HepG2 (cell line): ENCODE data around the gene PSMB8. TPM values are rescaled to one million over a fixed set of nuclear protein-coding genes. Genes with fewer than 3 reads are reported as not detected.

Experiments
- ATAC-seq: fragments of 200-7000 bp; cut with Tn5 transposase; 3 replicates; pipeline ENCODE4 v1.9.1; 2020; ENCODE audit warnings: mild to moderate bottlenecking, moderate library complexity
- BruUV-seq: library from RNA; stranded (reverse); fragments of 400-500 nt; replicated peaks from 2 replicates; lab custom pipeline; 2021; lab: Mats Ljungman, UMichigan
- CTCF ChIA-PET: fragments of 300-600 bp; formaldehyde crosslinking; extraction: SDS; loops from one replicate; lab custom pipeline; 2021; ENCODE audit warnings: low total read pairs, inconsistent platforms, low intra/inter-chr PET ratio; lab: Yijun Ruan, JAX
- POLR2A ChIA-PET: fragments of 350-600 bp; sonication (Branson Sonifier 250); formaldehyde crosslinking; loops from one replicate; lab custom pipeline; 2020; ENCODE audit warnings: antibody characterized with exemption, inconsistent platforms; lab: Yijun Ruan, JAX
- DNase-seq: peaks from one replicate; pipeline ENCODE4 v3.0.0-alpha.2; 2015; ENCODE audit warnings: low spot score
- FAIRE-seq: peaks from 3 replicates; lab custom pipeline; 2011; peaks lifted over from hg19 to GRCh38; lab: Jason Lieb, UNC
- H2AFZ ChIP-seq: one replicate; pipeline ENCODE4 v1.6.1; 2011; ENCODE audit warnings: low read length, inconsistent platforms
- H3K27ac ChIP-seq: fragments of 300-600 bp; 3 replicates; pipeline ENCODE4 v1.8.0; 2011; ENCODE audit warnings: mixed run types, mild to moderate bottlenecking, mixed read lengths, low read length, inconsistent platforms; ENCODE audit not compliant: insufficient read depth; ENCODE audit errors: extremely low read length
- H3K27me3 ChIP-seq, 2 experiments: fragments of 200-600 bp in 1 of 2; 2 replicates in 1 of 2; 3 replicates in 1 of 2; pipeline versions ENCODE4 v1.6.0 to v1.8.0; 2011; ENCODE audit warnings: low read length in 2 of 2, mild to moderate bottlenecking in 2 of 2, moderate library complexity in 2 of 2, inconsistent platforms in 1 of 2; ENCODE audit not compliant: insufficient read depth in 2 of 2, control insufficient read depth in 1 of 2
- H3K36me3 ChIP-seq, 2 experiments: fragments of 200-600 bp in 1 of 2; replicated peaks in 1 of 2; 2 replicates in 1 of 2; 3 replicates in 1 of 2; pipeline versions ENCODE4 v1.5.1 to v1.8.0; 2011; ENCODE audit warnings: low read length in 2 of 2, inconsistent platforms in 1 of 2; ENCODE audit not compliant: insufficient read depth in 2 of 2, control insufficient read depth in 1 of 2
- H3K4me1 ChIP-seq: 2 replicates; pipeline ENCODE4 v1.5.1; 2012; ENCODE audit warnings: low read length, inconsistent platforms; ENCODE audit not compliant: insufficient read depth
- H3K4me2 ChIP-seq: 2 replicates; pipeline ENCODE4 v1.6.0; 2011; ENCODE audit warnings: low read depth, low read length, inconsistent platforms
- H3K4me3 ChIP-seq, 3 experiments: fragments of 200-600 bp in 1 of 3; sonication (generic), shearing (Covaris generic) in 1 of 3; replicated peaks in 1 of 3; 2 replicates each; pipeline ENCODE4 v1.5.1; 2011 to 2016; ENCODE audit warnings: low read length in 3 of 3, inconsistent platforms in 2 of 3, low read depth in 2 of 3, mild to moderate bottlenecking in 2 of 3, control low read depth in 1 of 3, mixed read lengths in 1 of 3; ENCODE audit not compliant: insufficient read depth in 1 of 3
- H3K79me2 ChIP-seq: one replicate; pipeline ENCODE4 v1.6.1; 2011; ENCODE audit warnings: low read length, inconsistent platforms; ENCODE audit not compliant: insufficient read depth
- H3K9ac ChIP-seq: 2 replicates; pipeline ENCODE4 v1.6.0; 2011; ENCODE audit warnings: mild to moderate bottlenecking, low read depth, low read length, inconsistent platforms; ENCODE audit not compliant: insufficient read depth
- H3K9me3 ChIP-seq: 2 replicates; pipeline ENCODE4 v1.5.1; 2012; ENCODE audit warnings: mild to moderate bottlenecking, low read length
- H4K20me1 ChIP-seq: 2 replicates; pipeline ENCODE4 v1.6.0; 2011; ENCODE audit warnings: inconsistent platforms, mild to moderate bottlenecking, low read length, moderate library complexity; ENCODE audit not compliant: insufficient read depth
- AHR ChIP-seq: IDR thresholded peaks from 2 replicates; pipeline ENCODE4 v1.6.1; 2018; ENCODE audit warnings: missing genetic modification reagents, missing compliant biosample characterization
- ZFY ChIP-seq: sonication (generic); formaldehyde crosslinking; IDR thresholded peaks from 2 replicates; pipeline ENCODE4 v1.4.0; 2020; ENCODE audit warnings: missing genetic modification reagents
- ZNF7 ChIP-seq: IDR thresholded peaks from 2 replicates; pipeline ENCODE4 v1.6.1; 2016; ENCODE audit warnings: missing biosample characterization, missing genetic modification reagents
- WGBS: methylation state at CpG from one replicate; pipeline ENCODE4 v1.1.6; 2017; ENCODE audit warnings: low lambda C conversion rate; 5-methylcytosine and 5-hydroxymethylcytosine counted together
- in situ Hi-C: cut with HindIII; loops from 2 replicates; pipeline ENCODE4 v1.10.0; 2017; ENCODE audit warnings: low pct_unique_long_range_greater_than_20kb; ENCODE audit not compliant: extremely low pct_ligation_motif_present
- intact Hi-C: fragments of 100-400 bp; cut with micrococcal nuclease; formaldehyde crosslinking; loops from one replicate; pipeline ENCODE4 v1.10.0; 2022; ENCODE audit not compliant: unreplicated experiment
- polyA plus RNA-seq, 8 experiments: library from polyadenylated mRNA; depleted of rRNA in 3 of 8; stranded (reverse) in 7 of 8; unstranded in 1 of 8; fragments of >200 nt; fragmentation: Illumina TruSeq in 4 of 8; extraction: Trizol in 4 of 8; gene quantifications; 2 replicates each; pipeline versions ENCODE4 v1.2.1 to v1.2.3, GENCODE V29; 2011 to 2016; ENCODE audit warnings: low read depth in 4 of 8, missing spikeins in 1 of 8, mixed read lengths in 1 of 8; ENCODE audit not compliant: insufficient read depth in 1 of 8
- total RNA-seq, 5 experiments: library from RNA; depleted of rRNA; stranded (reverse); fragments of >200 nt; fragmentation: Illumina TruSeq; extraction: Trizol; gene quantifications; 2 replicates each; pipeline ENCODE4 v1.2.3, GENCODE V29; 2016; ENCODE audit warnings: low read depth in 1 of 5
- TF ChIP-seq, protein P1 (sequence below): sonication (generic); formaldehyde crosslinking; IDR thresholded peaks from 2 replicates; pipeline ENCODE4 v1.4.0; 2020; ENCODE audit warnings: missing genetic modification reagents, mild to moderate bottlenecking, borderline replicate concordance
- TF ChIP-seq, protein P2 (sequence below): sonication (generic); formaldehyde crosslinking; IDR thresholded peaks from 2 replicates; pipeline ENCODE4 v1.4.0; 2020; ENCODE audit warnings: missing genetic modification reagents, mild to moderate bottlenecking, borderline replicate concordance

PSMB8 gene
- total and polyA plus RNA-seq, 2 of the 13 experiments (the other 11 are each of a cell fraction or from before 2014, with no cell fraction given): 30.7 to 64.7 TPM

DNA sequence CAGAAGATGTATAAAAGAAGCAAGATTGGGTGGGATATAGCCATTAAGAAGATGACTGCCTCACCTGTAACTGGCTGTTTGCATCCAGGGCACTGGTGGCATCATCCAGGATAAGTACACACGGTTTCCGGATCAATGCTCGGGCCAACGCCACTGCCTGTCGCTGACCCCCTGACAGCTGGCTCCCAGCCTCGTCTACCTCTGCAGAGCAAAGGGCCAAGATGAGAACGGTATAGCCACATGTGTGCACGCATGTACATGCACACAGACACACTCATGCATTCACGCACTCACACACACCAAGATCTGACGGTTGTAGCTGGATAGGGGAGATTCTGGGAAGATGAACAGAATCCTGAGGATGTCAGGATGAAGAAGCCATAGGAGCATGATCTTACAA is 3.2 kb upstream of the PSMB8 start (continued):
- TF ChIP-seq, protein P1, sequence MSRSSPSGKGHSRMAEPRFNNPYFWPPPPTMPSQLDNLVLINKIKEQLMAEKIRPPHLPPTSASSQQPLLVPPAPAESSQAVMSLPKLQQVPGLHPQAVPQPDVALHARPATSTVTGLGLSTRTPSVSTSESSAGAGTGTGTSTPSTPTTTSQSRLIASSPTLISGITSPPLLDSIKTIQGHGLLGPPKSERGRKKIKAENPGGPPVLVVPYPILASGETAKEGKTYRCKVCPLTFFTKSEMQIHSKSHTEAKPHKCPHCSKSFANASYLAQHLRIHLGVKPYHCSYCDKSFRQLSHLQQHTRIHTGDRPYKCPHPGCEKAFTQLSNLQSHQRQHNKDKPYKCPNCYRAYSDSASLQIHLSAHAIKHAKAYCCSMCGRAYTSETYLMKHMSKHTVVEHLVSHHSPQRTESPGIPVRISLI (CRISPR knock-in tag): no peak
- TF ChIP-seq ZNF7 (CRISPR knock-in tag) (no peak), AHR (no peak)

DNA sequence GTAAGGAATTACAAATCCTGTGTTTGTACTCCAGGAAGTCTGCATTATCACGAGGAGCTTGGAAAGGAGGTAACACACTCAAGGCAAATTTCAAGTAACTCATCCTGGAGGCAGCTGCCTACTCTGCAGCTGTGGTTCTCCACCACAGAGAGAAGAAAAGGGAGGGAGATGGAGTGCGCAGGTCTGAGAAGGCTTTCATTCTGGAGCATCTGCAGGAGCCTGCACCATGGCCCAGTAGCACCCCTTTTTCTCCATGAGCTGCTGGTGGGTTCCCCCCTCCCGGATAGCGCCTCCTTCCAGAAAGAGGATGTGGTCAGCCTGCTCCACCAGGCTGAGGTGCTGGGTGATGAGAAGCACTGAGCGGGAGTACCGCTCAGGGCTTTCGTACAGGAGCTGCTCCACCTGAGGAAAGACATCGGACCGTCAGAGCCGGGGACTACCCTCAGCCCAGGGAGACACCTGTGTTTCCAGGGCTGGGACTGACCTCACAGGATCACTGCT is 1.6 kb upstream of the PSMB8 start:
- Histone ChIP-seq H3K27me3 (no peaks in the 10 kb centered on the region; a peak in 1 of 5 replicates), H3K9ac (no peak overlapping the region), H4K20me1 (no peaks in the 10 kb centered on the region), H3K4me3 (no peak overlapping the region), H3K27ac (no peak overlapping the region), H2AFZ (no peak overlapping the region), H3K36me3 (peaks cover 1 to 6% of the 10 kb centered on the region in 2 experiments; a peak in 2 of 5 replicates), H3K4me1 (peaks cover 16% of the 10 kb centered on the region), H3K4me2 (no peak overlapping the region), H3K79me2 (no peaks in the 10 kb centered on the region), H3K9me3 (no peaks in the 10 kb centered on the region)
- in situ Hi-C loops: no loop called here
- ATAC-seq (no peak), FAIRE-seq (no peak), DNase-seq (no peak)
- 82% methylated on average over 5 of the region's 10 CpGs for WGBS
- intact Hi-C loops: no loop called here
- no TSS peak for BruUV-seq
- ChIA-PET POLR2A (interaction anchor here (0.9 to 3.0 kb wide), 5 partner anchors 8 to 127 kb away, joined by 4 to 41 read pairs (median 6); partner anchors contain the start of genes PSMB9 and TAP1), CTCF (no interaction called here)
- TF ChIP-seq, protein P2, sequence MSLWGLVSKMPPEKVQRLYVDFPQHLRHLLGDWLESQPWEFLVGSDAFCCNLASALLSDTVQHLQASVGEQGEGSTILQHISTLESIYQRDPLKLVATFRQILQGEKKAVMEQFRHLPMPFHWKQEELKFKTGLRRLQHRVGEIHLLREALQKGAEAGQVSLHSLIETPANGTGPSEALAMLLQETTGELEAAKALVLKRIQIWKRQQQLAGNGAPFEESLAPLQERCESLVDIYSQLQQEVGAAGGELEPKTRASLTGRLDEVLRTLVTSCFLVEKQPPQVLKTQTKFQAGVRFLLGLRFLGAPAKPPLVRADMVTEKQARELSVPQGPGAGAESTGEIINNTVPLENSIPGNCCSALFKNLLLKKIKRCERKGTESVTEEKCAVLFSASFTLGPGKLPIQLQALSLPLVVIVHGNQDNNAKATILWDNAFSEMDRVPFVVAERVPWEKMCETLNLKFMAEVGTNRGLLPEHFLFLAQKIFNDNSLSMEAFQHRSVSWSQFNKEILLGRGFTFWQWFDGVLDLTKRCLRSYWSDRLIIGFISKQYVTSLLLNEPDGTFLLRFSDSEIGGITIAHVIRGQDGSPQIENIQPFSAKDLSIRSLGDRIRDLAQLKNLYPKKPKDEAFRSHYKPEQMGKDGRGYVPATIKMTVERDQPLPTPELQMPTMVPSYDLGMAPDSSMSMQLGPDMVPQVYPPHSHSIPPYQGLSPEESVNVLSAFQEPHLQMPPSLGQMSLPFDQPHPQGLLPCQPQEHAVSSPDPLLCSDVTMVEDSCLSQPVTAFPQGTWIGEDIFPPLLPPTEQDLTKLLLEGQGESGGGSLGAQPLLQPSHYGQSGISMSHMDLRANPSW: 0 out of 2 replicates have a peak, but pooled peaks have one; percentile 16
- TF ChIP-seq ZFY (CRISPR knock-in tag): no peak
- TF ChIP-seq, all 625 proteins: peak for 1
